Small intestine (tissue), 7 donors: ENCODE measurements around the gene DIS3L2. TPM values are rescaled to one million over a fixed set of nuclear protein-coding genes. Genes with fewer than 3 reads are reported as not detected.
"Not testable (repeated sequence)": the region's sequence is repeated elsewhere in the genome, so short reads cannot be mapped to it uniquely, and the experiment has no call there.

Experiments
- DNase-seq, 2 donors: peaks; one replicate each; pipeline versions ENCODE4 v3.0.0 to v3.0.0-alpha.2; 2013
- FAIRE-seq: peaks from 2 replicates; lab custom pipeline; 2012; peaks lifted over from hg19 to GRCh38; lab: Jason Lieb, UNC
- H3K27ac ChIP-seq, 3 donors: one replicate each; pipeline ENCODE4 v1.5.1; 2013; ENCODE audit warnings: low read length in 2 of 3, mild to moderate bottlenecking in 2 of 3, control low read depth in 1 of 3, inconsistent platforms in 1 of 3, low read depth in 1 of 3, moderate library complexity in 1 of 3
- H3K27me3 ChIP-seq, 3 donors: one replicate each; pipeline ENCODE4 v1.6.1; 2013; ENCODE audit warnings: low read length in 3 of 3, inconsistent platforms in 1 of 3; ENCODE audit not compliant: control insufficient read depth in 3 of 3, insufficient read depth in 3 of 3
- H3K36me3 ChIP-seq, 3 donors: one replicate each; pipeline ENCODE4 v1.6.1; 2013; ENCODE audit warnings: low read length in 3 of 3, inconsistent platforms in 1 of 3, low read depth in 1 of 3, mild to moderate bottlenecking in 1 of 3, moderate library complexity in 1 of 3; ENCODE audit not compliant: control insufficient read depth in 3 of 3, insufficient read depth in 2 of 3
- H3K4me1 ChIP-seq, 3 donors: one replicate each; pipeline ENCODE4 v1.6.1; 2013; ENCODE audit warnings: low read length in 2 of 3, inconsistent platforms in 1 of 3, low read depth in 1 of 3, mild to moderate bottlenecking in 1 of 3, moderate library complexity in 1 of 3; ENCODE audit not compliant: control insufficient read depth in 3 of 3, insufficient read depth in 2 of 3
- H3K4me3 ChIP-seq, 3 donors: one replicate each; pipeline ENCODE4 v1.5.1; 2013; ENCODE audit warnings: low read length in 3 of 3, control low read depth in 1 of 3, inconsistent platforms in 1 of 3, low read depth in 1 of 3, mild to moderate bottlenecking in 1 of 3, moderate library complexity in 1 of 3
- H3K9me3 ChIP-seq, 2 donors: one replicate each; pipeline ENCODE4 v1.6.1; 2013; ENCODE audit warnings: low read depth in 1 of 2, low read length in 1 of 2; ENCODE audit not compliant: control insufficient read depth in 2 of 2, insufficient read depth in 1 of 2
- WGBS, 3 donors: extraction: QIAGEN DNeasy Blood & Tissue Kit; methylation state at CpG; one replicate each; pipeline ENCODE4 v1.1.7; 2013; 5-methylcytosine and 5-hydroxymethylcytosine counted together
- polyA plus RNA-seq, 4 donors: library from polyadenylated mRNA; stranded (reverse) in 3 of 4; unstranded in 1 of 4; fragments of 200-250 nt in 3 of 4; fragments of 120-200 nt in 1 of 4; gene quantifications; one replicate each; pipeline versions ENCODE4 v1.2.1 to v1.2.3, GENCODE V29; 2013
- donor health status: healthy with polysubstance abuse.
- donor health status: control.
- donor health status: control.
- donor health status: Bipolar disorder and iron deficiency.
- donor health status: healthy.

Gene DIS3L2
- polyA plus RNA-seq, 4 donors: 8.3 to 22.1 (median 11.8) TPM

GRCh38 chr2:232328516-232329460, 367.3 kb downstream of the DIS3L2 start:
- Histone ChIP-seq H3K4me3 (no peak overlapping the region), H3K9me3 (no peaks in the 10 kb centered on the region), H3K27me3 (no peaks in the 10 kb centered on the region), H3K4me1 (no peaks in the 10 kb centered on the region), H3K36me3 (peaks cover 0 to 22% (median 0%) of the 10 kb centered on the region in 3 donors), H3K27ac (no peak overlapping the region)
- 91 to 99% (median 92%) methylated on average over 14 of the region's 14 CpGs for WGBS, 3 donors
- FAIRE-seq: no peak
- no peak for DNase-seq

GRCh38 chr2:232329716-232330067, 368.2 kb downstream of the DIS3L2 start:
- Histone ChIP-seq H3K27ac (no peak overlapping the region), H3K4me3 (no peak overlapping the region), H3K9me3 (no peaks in the 10 kb centered on the region), H3K36me3 (peaks cover 0 to 27% (median 0%) of the 10 kb centered on the region in 3 donors), H3K27me3 (no peaks in the 10 kb centered on the region), H3K4me1 (no peaks in the 10 kb centered on the region)
- WGBS, 3 donors: 95 to 98% (median 98%) methylated on average over 12 to 15 of the region's 15 CpGs
- FAIRE-seq (no peak), DNase-seq (no peak)

DNA sequence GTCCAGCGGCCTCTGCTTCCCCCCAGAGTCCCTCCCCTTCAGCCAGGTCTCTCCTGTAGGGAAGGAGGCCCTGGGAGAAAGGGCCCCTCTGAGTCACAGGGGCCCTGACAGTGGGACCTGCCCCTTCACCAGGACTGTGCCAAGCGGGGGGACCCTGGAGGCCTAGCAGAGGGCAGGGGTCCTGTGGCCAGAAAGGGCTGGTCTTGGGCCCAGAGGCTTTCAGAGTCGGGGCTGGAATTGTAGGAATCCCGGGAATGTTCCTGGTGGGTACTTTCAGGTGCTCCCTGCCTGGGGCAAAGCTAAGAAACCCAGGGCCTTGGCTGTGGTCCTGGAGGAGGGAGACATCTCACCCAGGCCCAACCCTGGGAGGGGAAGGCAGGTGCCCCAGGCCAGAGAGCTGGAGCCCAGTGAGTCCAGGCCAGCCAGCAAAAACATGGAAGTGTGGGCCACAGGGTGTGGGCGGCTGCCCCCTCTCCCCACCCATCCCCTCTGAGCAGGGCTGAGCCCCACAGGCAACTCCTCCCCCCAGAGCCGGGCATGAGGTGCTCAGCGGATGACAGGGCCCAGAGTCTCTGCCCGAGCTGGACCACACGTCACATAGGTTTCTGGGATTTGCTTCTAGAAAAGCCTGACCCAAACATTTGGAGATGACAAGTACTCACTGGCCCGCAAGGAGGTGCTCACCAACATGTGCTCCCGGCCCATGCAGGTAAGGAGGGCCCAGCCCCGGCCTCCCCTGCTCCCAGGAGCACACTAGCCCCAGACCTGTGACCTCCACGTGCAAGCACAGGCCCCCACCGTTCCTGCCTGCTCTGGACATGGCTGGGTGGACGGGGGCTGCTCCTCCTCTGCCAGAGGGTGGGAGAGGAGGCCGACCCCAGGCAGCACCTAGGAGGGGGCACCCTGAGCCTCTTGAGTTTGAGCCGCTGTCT, 368.8 kb downstream of the DIS3L2 start:
- no peak overlapping the region for H3K27ac ChIP-seq
- H3K9me3 ChIP-seq: no peaks in the 10 kb centered on the region
- peaks cover 0 to 27% (median 0%) of the 10 kb centered on the region in 3 donors for H3K36me3 ChIP-seq
- FAIRE-seq (no peak), DNase-seq (no peak)
- H3K4me3 ChIP-seq: no peak overlapping the region
- no peaks in the 10 kb centered on the region for H3K27me3 ChIP-seq
- 89 to 94% (median 92%) methylated on average over 13 to 15 of the region's 17 CpGs for WGBS, 3 donors
- H3K4me1 ChIP-seq: no peaks in the 10 kb centered on the region

DNA sequence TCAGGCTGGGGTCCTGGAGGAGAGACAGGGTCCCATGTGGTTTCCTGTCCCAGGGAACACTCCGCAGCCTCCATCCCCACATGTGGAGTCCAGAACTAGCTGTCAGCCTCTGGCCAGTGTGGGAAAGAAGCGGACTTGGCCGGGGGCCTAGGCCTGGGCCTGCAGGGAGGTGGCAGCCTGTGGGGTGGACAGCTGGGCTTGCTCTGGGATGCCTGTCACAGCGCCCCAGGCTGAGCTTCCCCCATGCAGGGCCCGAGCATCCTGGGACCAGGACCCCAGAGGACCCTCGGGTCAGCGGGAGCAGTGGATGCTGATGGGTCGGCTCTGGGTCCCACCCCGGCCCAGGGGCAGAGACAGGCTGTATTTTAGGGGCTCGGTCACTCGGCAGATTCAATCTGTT, 369.5 kb downstream of the DIS3L2 start:
- H3K27me3 ChIP-seq, H3K27ac ChIP-seq, FAIRE-seq, H3K4me1 ChIP-seq, H3K9me3 ChIP-seq, DNase-seq, H3K4me3 ChIP-seq: not testable (repeated sequence)
- WGBS, 3 donors: 81 to 96% (median 93%) methylated on average over 11 of the region's 11 CpGs
- H3K36me3 ChIP-seq: peaks cover 0 to 34% (median 0%) of the 10 kb centered on the region in 3 donors

- H3K36me3 ChIP-seq: peaks cover 0 to 40% (median 0%) of the 10 kb centered on the region in 3 donors
- H3K9me3 ChIP-seq, H3K27ac ChIP-seq, DNase-seq, FAIRE-seq, H3K27me3 ChIP-seq, H3K4me3 ChIP-seq, H3K4me1 ChIP-seq: not testable (repeated sequence)
- WGBS, 3 donors: 90 to 92% (median 90%) methylated on average over 9 to 11 of the region's 11 CpGs
These were observed 370.1 kb downstream of the DIS3L2 start for GRCh38 chr2:232331641-232332040.

DNA sequence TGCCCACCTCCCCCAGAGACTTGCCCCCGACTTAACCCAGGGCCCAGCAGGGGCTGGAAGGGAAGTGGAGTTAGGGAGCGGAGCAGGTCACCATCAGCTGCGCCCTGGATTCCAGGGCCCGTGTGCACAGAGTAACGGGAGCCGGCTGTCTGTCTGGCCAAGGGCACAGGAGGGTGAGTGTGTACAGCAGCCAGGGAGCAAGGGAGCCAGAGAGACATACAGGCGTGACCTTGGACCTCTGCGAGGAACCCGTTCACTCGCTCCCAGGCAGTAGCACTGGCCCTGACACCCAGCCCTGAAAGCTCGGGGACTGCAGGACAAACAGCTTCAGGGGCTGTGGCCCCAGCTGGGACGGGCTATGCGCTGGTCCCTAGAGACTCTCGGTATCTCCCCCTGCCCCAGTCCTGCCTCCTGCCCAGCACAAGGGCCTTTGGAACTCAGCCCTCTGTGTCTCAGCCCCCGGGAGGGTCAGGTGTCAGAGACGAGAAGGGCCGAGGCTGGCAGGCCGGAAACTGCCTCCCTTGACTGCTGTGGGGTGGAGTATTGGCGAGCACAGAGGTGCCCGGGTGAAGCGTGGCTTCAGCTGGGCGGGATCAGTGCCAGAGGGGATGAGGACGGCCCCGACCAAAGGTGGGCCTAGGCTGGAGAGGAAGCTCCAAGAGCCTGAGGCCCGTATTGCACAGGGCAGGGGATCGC, 370.9 kb downstream of the DIS3L2 start:
- 78 to 83% (median 81%) methylated on average over 18 to 25 of the region's 26 CpGs for WGBS, 3 donors
- not testable (repeated sequence) for FAIRE-seq, H3K4me3 ChIP-seq, H3K4me1 ChIP-seq, H3K9me3 ChIP-seq, H3K27ac ChIP-seq, DNase-seq, H3K27me3 ChIP-seq
- peaks cover 0 to 47% (median 0%) of the 10 kb centered on the region in 3 donors for H3K36me3 ChIP-seq

GRCh38 chr2:232332940-232333259, 371.4 kb downstream of the DIS3L2 start:
- Histone ChIP-seq H3K27me3 (no peaks in the 10 kb centered on the region), H3K36me3 (peaks cover 0 to 47% (median 0%) of the 10 kb centered on the region in 3 donors), H3K27ac (no peak overlapping the region), H3K4me1 (no peaks in the 10 kb centered on the region), H3K9me3 (no peaks in the 10 kb centered on the region), H3K4me3 (no peak overlapping the region)
- no peak for DNase-seq
- no peak for FAIRE-seq
- WGBS, 3 donors: 81 to 82% (median 81%) methylated on average over 7 of the region's 10 CpGs
